Measurements from ENCODE around the gene GPR62.

GRCh38 chr3:51994530-51994929, 39.3 kb downstream of the GPR62 start:
- TF ChIP-seq POLR2A (IDR thresholded peaks at IDR 0.05) (no peak), POLR2AphosphoS5 (IDR thresholded peaks at IDR 0.05) (no peak), CTCF (IDR thresholded peaks at IDR 0.05) (no peak)

Measured in prostate gland (tissue), 2 donors.